GM10847 (cell line): ENCODE results near the gene C6orf89.

ENCODE experiments used
- POLR2A ChIP-seq: IDR thresholded peaks from 2 replicates; pipeline ENCODE4 v1.6.1; 2011; ENCODE audit not compliant: insufficient read length; ENCODE audit errors: extremely low read depth

C6orf89 gene

GRCh38 chr6:36973190-36973589 lies 87.4 kb downstream of the C6orf89 start:
- TF ChIP-seq POLR2A, result no peak

GRCh38 chr6:36973647-36974046 lies 87.9 kb downstream of the C6orf89 start:
- no peak for TF ChIP-seq POLR2A

GRCh38 chr6:36975231-36976006 lies 89.7 kb downstream of the C6orf89 start:
- TF ChIP-seq POLR2A, result no peak

GRCh38 chr6:36976007-36976264 lies 90.2 kb downstream of the C6orf89 start:
- TF ChIP-seq POLR2A, result no peak

GRCh38 chr6:36976509-36976908 lies 90.8 kb downstream of the C6orf89 start:
- no peak for TF ChIP-seq POLR2A

GRCh38 chr6:36976931-36977330 lies 91.2 kb downstream of the C6orf89 start:
- TF ChIP-seq POLR2A, result no peak

- no peak for TF ChIP-seq POLR2A
Measured at GRCh38 chr6:36977470-36977941, 91.8 kb downstream of the C6orf89 start.
